ENCODE data around the gene NPAS3.

The NPAS3 gene

DNA sequence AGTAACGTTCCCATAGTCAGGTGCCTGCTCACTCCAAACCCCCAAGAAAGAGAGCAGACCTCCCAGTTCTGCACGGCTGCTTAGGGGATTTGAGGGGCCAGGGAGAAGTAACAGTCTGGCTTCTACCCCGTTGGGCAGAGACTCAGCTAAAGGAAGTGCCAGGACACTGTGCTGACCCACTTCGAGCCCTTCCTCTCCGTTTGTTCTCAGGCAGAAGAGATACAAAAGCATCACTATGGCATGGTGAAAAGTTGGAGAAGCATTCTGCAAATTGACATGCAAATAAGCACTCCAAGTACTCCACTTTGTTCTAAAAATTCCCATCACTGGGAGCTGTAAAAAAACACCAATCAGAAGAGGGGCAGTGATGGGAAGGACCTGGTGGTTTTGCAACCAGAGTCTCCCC lies 773.1 kb downstream of the NPAS3 start:
- ATAC-seq (no peak), DNase-seq (no peak)
- Mint-ChIP-seq H3K4me3 (no peak overlapping the region), H3K4me1 (no peaks in the 10 kb centered on the region), H3K27ac (no peak overlapping the region), H3K9me3 (no peaks in the 10 kb centered on the region), H3K27me3 (no peaks in the 10 kb centered on the region)

GRCh38 chr14:33714527-33715226 lies 776.0 kb downstream of the NPAS3 start:
- Mint-ChIP-seq H3K4me1 (no peaks in the 10 kb centered on the region), H3K27ac (no peak overlapping the region), H3K9me3 (no peaks in the 10 kb centered on the region), H3K27me3 (no peaks in the 10 kb centered on the region), H3K4me3 (no peak overlapping the region)
- ATAC-seq = no peak
- DNase-seq = no peak

- ATAC-seq (no peak), DNase-seq (no peak)
- no peaks in the 10 kb centered on the region for H3K9me3 Mint-ChIP-seq
- H3K27ac Mint-ChIP-seq = no peak overlapping the region
- H3K27me3 Mint-ChIP-seq = no peaks in the 10 kb centered on the region
- H3K4me1 Mint-ChIP-seq = no peaks in the 10 kb centered on the region
- no peak overlapping the region for H3K4me3 Mint-ChIP-seq
Observed at GRCh38 chr14:33715227-33715528, 776.5 kb downstream of the NPAS3 start.

DNA sequence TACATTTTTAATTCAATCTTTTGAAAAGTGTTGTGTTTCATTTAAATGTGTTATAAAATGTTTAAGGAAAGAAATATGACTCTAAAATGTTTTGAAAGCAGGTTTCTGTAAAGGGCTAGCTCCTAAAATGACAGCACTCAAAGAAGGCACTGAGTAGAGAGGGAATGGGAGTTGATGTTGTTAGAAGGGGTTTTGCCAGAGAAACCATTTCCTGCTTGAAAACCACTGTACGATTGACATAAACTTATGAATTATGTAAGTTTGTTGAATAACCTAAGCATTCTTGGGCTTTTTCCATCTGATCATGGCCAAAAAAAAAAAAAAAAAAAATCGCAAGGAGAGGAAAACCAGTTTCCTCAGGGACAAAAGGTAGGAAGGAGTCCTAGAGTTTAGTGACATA lies 778.2 kb downstream of the NPAS3 start:
- no peaks in the 10 kb centered on the region for H3K4me1 Mint-ChIP-seq
- no peak overlapping the region for H3K4me3 Mint-ChIP-seq
- no peak overlapping the region for H3K27ac Mint-ChIP-seq
- ATAC-seq (no peak), DNase-seq (no peak)
- no peaks in the 10 kb centered on the region for H3K27me3 Mint-ChIP-seq
- no peaks in the 10 kb centered on the region for H3K9me3 Mint-ChIP-seq

- H3K9me3 Mint-ChIP-seq = no peaks in the 10 kb centered on the region
- H3K27me3 Mint-ChIP-seq = no peaks in the 10 kb centered on the region
- H3K4me3 Mint-ChIP-seq = no peak overlapping the region
- DNase-seq = no peak
- no peak overlapping the region for H3K27ac Mint-ChIP-seq
- no peaks in the 10 kb centered on the region for H3K4me1 Mint-ChIP-seq
- ATAC-seq = no peak
Observed at GRCh38 chr14:33717866-33718265, 779.2 kb downstream of the NPAS3 start.

DNA sequence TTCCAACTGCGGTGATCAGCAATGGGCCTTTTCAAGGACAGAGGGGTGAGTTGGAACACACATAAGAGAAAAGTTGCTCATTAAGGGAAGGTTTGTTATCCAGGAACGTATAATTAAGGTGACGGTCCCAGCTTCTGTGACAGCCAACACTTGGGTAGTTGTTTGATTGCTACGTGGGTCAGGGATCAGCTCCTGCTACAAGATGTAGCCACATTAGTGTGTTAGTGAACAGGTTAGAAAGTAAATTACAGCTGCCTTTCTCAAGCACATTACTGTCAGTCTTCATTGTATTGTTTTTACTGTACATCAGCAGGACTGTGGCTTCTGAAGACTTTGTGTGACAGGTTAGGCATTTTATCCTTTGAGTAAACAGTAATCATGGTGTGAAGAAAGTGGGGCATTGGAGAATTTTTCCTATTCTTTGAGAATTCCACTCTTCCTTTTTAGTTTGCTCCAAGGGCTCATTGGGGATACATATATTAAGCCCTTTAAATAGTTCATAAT lies 781.7 kb downstream of the NPAS3 start:
- ATAC-seq = no peak

DNA sequence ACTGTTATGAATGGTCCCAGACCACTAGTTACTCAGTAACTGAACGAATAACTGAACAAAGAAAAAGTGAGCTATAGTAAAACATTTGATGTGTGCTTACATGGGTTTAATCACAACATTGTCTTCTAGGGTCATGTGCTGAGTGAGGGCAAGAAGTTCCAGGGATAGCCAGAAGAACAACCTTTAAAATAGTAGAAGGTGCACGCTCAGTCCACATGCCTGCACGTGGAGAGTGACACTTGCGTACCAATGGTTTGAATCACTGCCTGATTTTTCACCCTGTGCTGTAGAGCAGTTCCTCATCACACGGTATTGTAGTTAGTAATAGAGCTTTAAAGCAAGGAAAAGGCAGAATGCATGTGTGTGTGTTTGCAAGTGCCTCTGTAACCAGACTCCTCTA lies 788.0 kb downstream of the NPAS3 start:
- Mint-ChIP-seq H3K27ac (no peak overlapping the region), H3K4me1 (no peaks in the 10 kb centered on the region), H3K27me3 (no peaks in the 10 kb centered on the region), H3K9me3 (no peaks in the 10 kb centered on the region), H3K4me3 (no peak overlapping the region)
- no peak for ATAC-seq
- DNase-seq = no peak

More for the DNA sequence above, 781.7 kb downstream of the NPAS3 start:
- Mint-ChIP-seq H3K9me3 (no peaks in the 10 kb centered on the region), H3K4me3 (no peak overlapping the region), H3K4me1 (no peaks in the 10 kb centered on the region), H3K27me3 (no peaks in the 10 kb centered on the region), H3K27ac (no peak overlapping the region)
- DNase-seq = no peak

DNA sequence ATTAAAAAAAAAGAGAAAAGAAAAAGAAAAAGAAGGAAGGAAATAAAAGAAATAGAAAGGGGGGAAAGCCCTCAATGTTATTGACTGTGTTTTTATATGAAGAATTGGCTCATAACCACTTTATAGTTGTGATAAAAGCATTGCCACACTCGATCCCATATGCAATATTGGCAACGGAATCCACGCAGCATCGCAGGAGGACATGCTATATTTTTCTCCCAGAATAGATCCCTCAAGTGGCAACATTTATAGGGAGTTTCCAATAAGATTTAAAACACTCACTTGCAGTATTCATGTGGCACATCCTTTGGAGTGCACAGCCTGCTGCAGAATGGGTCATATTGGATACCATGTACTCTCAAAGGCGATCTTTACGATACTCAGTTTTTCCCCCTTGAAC lies 788.9 kb downstream of the NPAS3 start:
- no peak overlapping the region for H3K4me3 Mint-ChIP-seq

GRCh38 chr14:33728010-33728498 lies 789.4 kb downstream of the NPAS3 start:
- no peaks in the 10 kb centered on the region for H3K9me3 Mint-ChIP-seq
- no peak for DNase-seq
- ATAC-seq = no peak
- H3K4me1 Mint-ChIP-seq = no peaks in the 10 kb centered on the region
- H3K27me3 Mint-ChIP-seq = no peaks in the 10 kb centered on the region
- H3K27ac Mint-ChIP-seq = no peak overlapping the region
- no peak overlapping the region for H3K4me3 Mint-ChIP-seq

More for the DNA sequence above, 788.9 kb downstream of the NPAS3 start:
- Mint-ChIP-seq H3K27me3 (no peaks in the 10 kb centered on the region), H3K9me3 (no peaks in the 10 kb centered on the region), H3K27ac (no peak overlapping the region), H3K4me1 (no peaks in the 10 kb centered on the region)
- DNase-seq (no peak), ATAC-seq (no peak)

DNA sequence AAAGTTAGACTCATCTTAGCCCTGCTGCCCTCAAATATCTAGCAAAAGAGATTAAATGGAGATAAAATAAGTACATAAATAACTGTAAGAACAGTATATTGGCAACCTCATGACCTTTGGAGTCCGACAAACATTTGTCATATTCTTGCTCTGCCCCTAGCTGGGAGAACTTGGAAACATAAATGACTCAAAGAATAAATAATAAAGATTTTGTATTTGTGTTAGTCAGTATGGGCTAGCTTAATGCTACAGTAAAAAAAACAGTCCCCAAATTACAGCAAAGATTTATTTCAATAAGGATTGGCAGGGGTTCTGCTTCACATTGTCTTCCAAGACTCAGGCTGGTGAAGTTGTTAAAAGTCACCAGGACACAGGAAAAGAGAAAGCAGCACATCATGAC lies 791.5 kb downstream of the NPAS3 start:
- Mint-ChIP-seq H3K27ac (no peak overlapping the region), H3K4me3 (no peak overlapping the region), H3K4me1 (peaks cover 16% of the 10 kb centered on the region), H3K27me3 (no peaks in the 10 kb centered on the region), H3K9me3 (no peaks in the 10 kb centered on the region)
- ATAC-seq (no peak), DNase-seq (no peak)

DNA sequence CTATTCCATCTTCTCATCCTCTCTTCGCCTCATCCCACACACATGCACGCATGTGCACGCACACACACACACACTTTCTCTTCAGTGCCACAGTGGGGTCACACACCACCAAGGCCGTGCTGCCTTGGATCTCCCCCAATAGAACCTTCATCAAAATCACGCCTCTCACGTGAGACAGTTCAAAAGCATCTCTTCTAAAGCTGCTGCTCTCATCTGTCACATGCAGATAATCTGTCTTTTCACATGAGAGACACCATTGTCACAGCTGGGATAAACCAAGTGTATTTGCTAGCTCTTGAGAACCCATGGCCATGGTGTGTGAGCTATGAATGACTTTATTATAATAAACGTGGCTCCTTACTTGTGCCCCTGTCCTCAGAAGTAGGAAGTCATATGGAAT lies 793.5 kb downstream of the NPAS3 start:
- no peak overlapping the region for H3K27ac Mint-ChIP-seq
- H3K4me3 Mint-ChIP-seq = no peak overlapping the region
- peaks cover 16% of the 10 kb centered on the region for H3K4me1 Mint-ChIP-seq
- DNase-seq (no peak), ATAC-seq (no peak)
- no peaks in the 10 kb centered on the region for H3K9me3 Mint-ChIP-seq
- no peaks in the 10 kb centered on the region for H3K27me3 Mint-ChIP-seq

DNA sequence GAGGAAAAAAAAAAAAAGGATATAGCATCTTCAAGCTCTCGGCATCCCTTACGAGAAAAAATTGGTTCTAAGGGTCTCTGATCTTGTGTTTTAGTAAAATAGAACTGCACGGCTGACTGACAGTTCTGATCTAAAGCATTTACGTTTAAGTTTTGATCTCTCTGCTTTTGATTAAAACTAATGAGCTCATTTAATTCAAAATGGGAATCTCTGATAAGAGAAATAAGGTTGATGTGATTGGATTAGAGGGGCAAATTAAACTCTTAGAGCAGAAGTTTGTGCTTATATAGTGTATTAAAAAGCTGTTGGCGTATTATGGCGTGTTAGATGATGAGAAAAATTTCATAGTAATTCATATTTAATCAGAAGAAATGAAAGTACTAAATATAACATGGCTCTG lies 794.6 kb downstream of the NPAS3 start:
- H3K4me1 Mint-ChIP-seq = peaks cover 16% of the 10 kb centered on the region
- DNase-seq (no peak), ATAC-seq (no peak)
- no peak overlapping the region for H3K4me3 Mint-ChIP-seq
- H3K9me3 Mint-ChIP-seq = no peaks in the 10 kb centered on the region
- no peak overlapping the region for H3K27ac Mint-ChIP-seq
- no peaks in the 10 kb centered on the region for H3K27me3 Mint-ChIP-seq

DNA sequence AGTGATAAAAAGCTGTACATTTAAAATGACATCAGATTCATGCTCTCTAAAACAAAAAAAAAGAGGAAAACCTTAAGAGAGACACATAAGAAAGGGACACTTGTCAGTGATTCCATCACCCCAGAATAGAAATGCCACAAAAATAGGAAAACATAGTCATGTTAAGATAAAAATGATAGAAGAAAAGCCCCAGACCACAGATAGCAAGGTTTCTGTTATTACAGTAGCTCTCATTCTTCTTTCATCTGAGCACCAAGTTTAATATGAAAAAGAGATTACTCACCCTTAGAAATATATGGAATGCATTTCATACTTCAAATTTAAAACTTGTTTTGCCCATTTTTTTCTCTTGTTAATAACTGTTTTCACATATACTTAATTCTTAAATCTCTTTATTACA lies 795.0 kb downstream of the NPAS3 start:
- DNase-seq = no peak
- H3K27me3 Mint-ChIP-seq = no peaks in the 10 kb centered on the region
- peaks cover 16% of the 10 kb centered on the region for H3K4me1 Mint-ChIP-seq
- no peak overlapping the region for H3K27ac Mint-ChIP-seq
- no peak overlapping the region for H3K4me3 Mint-ChIP-seq
- H3K9me3 Mint-ChIP-seq = no peaks in the 10 kb centered on the region
- no peak for ATAC-seq

DNA sequence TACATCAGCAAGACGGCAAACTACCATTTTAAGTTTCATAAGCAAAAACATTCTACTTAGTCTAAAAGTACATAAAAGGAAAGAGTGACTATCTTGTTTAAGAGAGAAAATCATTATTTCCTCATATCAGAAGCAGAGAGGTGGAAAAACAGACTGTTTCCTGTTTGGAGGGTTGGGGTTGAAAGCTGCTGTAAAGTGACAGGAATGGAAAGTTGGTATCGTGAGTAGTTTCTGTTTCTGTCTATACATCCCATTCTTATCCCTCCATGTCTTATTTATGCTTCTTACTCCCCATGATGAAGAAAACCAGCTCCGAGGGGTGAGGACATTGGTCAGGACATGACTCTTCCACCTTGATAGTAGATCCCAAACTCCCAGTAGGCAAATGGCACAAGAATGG lies 795.7 kb downstream of the NPAS3 start:
- Mint-ChIP-seq H3K27me3 (no peaks in the 10 kb centered on the region), H3K4me1 (peaks cover 16% of the 10 kb centered on the region), H3K4me3 (no peak overlapping the region), H3K27ac (no peak overlapping the region), H3K9me3 (no peaks in the 10 kb centered on the region)
- ATAC-seq (no peak), DNase-seq (no peak)

DNA sequence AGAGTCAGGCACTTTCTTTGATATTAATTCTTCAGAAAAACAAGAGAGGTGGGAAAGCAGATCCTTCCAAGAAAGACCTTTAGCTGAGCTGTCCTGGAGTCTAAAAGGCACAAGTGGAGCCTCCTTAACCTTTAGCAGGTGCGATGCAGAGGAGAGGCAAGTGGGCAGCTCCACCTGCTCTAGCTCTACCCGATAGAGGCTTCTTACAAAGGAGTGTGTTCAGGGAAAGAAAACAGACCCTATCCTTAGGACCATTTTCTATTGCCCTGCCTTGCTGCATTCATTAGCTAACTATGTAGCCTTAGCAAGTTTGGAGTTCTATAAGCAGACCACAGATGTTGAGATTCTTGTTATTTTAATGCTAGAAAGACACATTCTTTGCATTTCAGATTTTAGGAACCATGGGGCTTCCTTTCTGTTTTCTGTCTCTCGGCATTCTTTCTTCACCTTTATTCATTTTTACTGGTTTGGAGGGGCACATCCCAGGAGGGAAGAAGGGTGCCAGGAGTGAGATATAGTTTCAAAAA lies 797.7 kb downstream of the NPAS3 start:
- Mint-ChIP-seq H3K4me3 (no peak overlapping the region), H3K4me1 (peaks cover 16% of the 10 kb centered on the region), H3K27ac (no peak overlapping the region), H3K9me3 (no peaks in the 10 kb centered on the region), H3K27me3 (no peaks in the 10 kb centered on the region)
- ATAC-seq (no peak), DNase-seq (no peak)

GRCh38 chr14:33736979-33737378 lies 798.3 kb downstream of the NPAS3 start:
- Mint-ChIP-seq H3K27me3 (no peaks in the 10 kb centered on the region), H3K4me3 (no peak overlapping the region), H3K4me1 (peaks cover 16% of the 10 kb centered on the region)

GRCh38 chr14:33737446-33737845 lies 798.8 kb downstream of the NPAS3 start:
- no peaks in the 10 kb centered on the region for H3K9me3 Mint-ChIP-seq
- H3K27me3 Mint-ChIP-seq = no peaks in the 10 kb centered on the region
- H3K4me3 Mint-ChIP-seq = no peak overlapping the region
- ATAC-seq (no peak), DNase-seq (no peak)
- no peak overlapping the region for H3K27ac Mint-ChIP-seq
- peaks cover 16% of the 10 kb centered on the region for H3K4me1 Mint-ChIP-seq

More at GRCh38 chr14:33736979-33737378, 798.3 kb downstream of the NPAS3 start:
- ATAC-seq (no peak), DNase-seq (no peak)
- Mint-ChIP-seq H3K9me3 (no peaks in the 10 kb centered on the region), H3K27ac (no peak overlapping the region)
